Neuronal stem cell (in vitro differentiated cells): ENCODE measurements around the gene GTF2IRD2.
"Not testable (repeated sequence)": the region's sequence is repeated elsewhere in the genome, so short reads cannot be mapped to it uniquely, and the experiment has no call there.

ENCODE experiments used
- DNase-seq: peaks from one replicate; pipeline ENCODE4 v3.0.0-alpha.2; 2013; ENCODE audit warnings: low spot score
- H2AFZ ChIP-seq: one replicate; pipeline ENCODE4 v1.6.1; 2013; ENCODE audit warnings: mild to moderate bottlenecking, low read length, inconsistent platforms
- H2AK5ac ChIP-seq: 2 replicates; pipeline ENCODE4 v1.6.1; 2013; ENCODE audit warnings: low read depth, mild to moderate bottlenecking, inconsistent platforms, low read length, moderate library complexity, mixed read lengths
- H2BK120ac ChIP-seq: 2 replicates; pipeline ENCODE4 v1.6.1; 2013; ENCODE audit warnings: low read depth, mild to moderate bottlenecking, inconsistent platforms, low read length, moderate library complexity, mixed read lengths
- H2BK12ac ChIP-seq: one replicate; pipeline ENCODE4 v1.6.1; 2013; ENCODE audit warnings: low read length, inconsistent platforms
- H2BK15ac ChIP-seq: 2 replicates; pipeline ENCODE4 v1.6.1; 2013; ENCODE audit warnings: mild to moderate bottlenecking, low read length, inconsistent platforms, mixed read lengths
- H2BK5ac ChIP-seq: one replicate; pipeline ENCODE4 v1.6.1; 2013; ENCODE audit warnings: inconsistent platforms, mild to moderate bottlenecking, low read length, moderate library complexity
- H3K14ac ChIP-seq: one replicate; pipeline ENCODE4 v1.6.1; 2013; ENCODE audit warnings: low read length, inconsistent platforms
- H3K18ac ChIP-seq: 2 replicates; pipeline ENCODE4 v1.6.1; 2013; ENCODE audit warnings: low read length, inconsistent platforms
- H3K23ac ChIP-seq: 2 replicates; pipeline ENCODE4 v1.6.1; 2013; ENCODE audit warnings: low read depth, mild to moderate bottlenecking, mixed read lengths, low read length, inconsistent platforms; ENCODE audit not compliant: poor library complexity
- H3K27ac ChIP-seq: replicated peaks from 3 replicates; pipeline ENCODE4 v1.5.1; 2013; ENCODE audit warnings: low read length, inconsistent platforms
- H3K27me3 ChIP-seq, 3 experiments: 2 replicates each; pipeline ENCODE4 v1.6.1; 2013; ENCODE audit warnings: low read length in 3 of 3, mild to moderate bottlenecking in 2 of 3, inconsistent platforms in 1 of 3, low read depth in 1 of 3, mixed read lengths in 1 of 3, moderate library complexity in 1 of 3; ENCODE audit not compliant: control insufficient read depth in 3 of 3, insufficient read depth in 3 of 3
- H3K36me3 ChIP-seq, 2 donors: replicated peaks in 1 of 2; 2 replicates each; pipeline ENCODE4 v1.6.1; 2013; ENCODE audit warnings: low read length in 2 of 2; ENCODE audit not compliant: control insufficient read depth in 2 of 2, insufficient read depth in 2 of 2
- H3K4ac ChIP-seq: 2 replicates; pipeline ENCODE4 v1.6.1; 2013; ENCODE audit warnings: inconsistent platforms, mild to moderate bottlenecking, low read length, moderate library complexity
- H3K4me1 ChIP-seq, 2 donors: 1 replicate in 1 of 2; 2 replicates in 1 of 2; pipeline ENCODE4 v1.6.1; 2013; ENCODE audit warnings: low read length in 2 of 2, low read depth in 1 of 2; ENCODE audit not compliant: control insufficient read depth in 2 of 2, insufficient read depth in 1 of 2
- H3K4me2 ChIP-seq: one replicate; pipeline ENCODE4 v1.6.1; 2013; ENCODE audit warnings: mild to moderate bottlenecking, low read length, inconsistent platforms; ENCODE audit not compliant: insufficient read depth, poor library complexity, severe bottlenecking
- H3K4me3 ChIP-seq, 2 donors: 2 replicates each; pipeline ENCODE4 v1.5.1; 2013; ENCODE audit warnings: low read length in 2 of 2, mild to moderate bottlenecking in 2 of 2, inconsistent platforms in 1 of 2, moderate library complexity in 1 of 2
- H3K79me1 ChIP-seq: one replicate; pipeline ENCODE4 v1.6.1; 2013; ENCODE audit warnings: low read depth, mild to moderate bottlenecking, inconsistent platforms, low read length, moderate library complexity
- H3K9ac ChIP-seq: one replicate; pipeline ENCODE4 v1.6.1; 2013; ENCODE audit warnings: mild to moderate bottlenecking, low read depth, low read length, inconsistent platforms; ENCODE audit not compliant: poor library complexity
- H3K9me3 ChIP-seq, 2 donors: replicated peaks in 1 of 2; 2 replicates each; pipeline versions ENCODE3 to v1.6.1; 2013; ENCODE audit warnings: low read length in 2 of 2, mild to moderate bottlenecking in 2 of 2, inconsistent platforms in 1 of 2, low read depth in 1 of 2, mixed read lengths in 1 of 2, moderate library complexity in 1 of 2; ENCODE audit not compliant: control insufficient read depth in 2 of 2, insufficient read depth in 1 of 2
- H4K8ac ChIP-seq: one replicate; pipeline ENCODE4 v1.6.1; 2013; ENCODE audit warnings: low read depth, mild to moderate bottlenecking, inconsistent platforms, low read length, moderate library complexity
- H4K91ac ChIP-seq: one replicate; pipeline ENCODE4 v1.6.1; 2013; ENCODE audit warnings: low read length, low read depth, mild to moderate bottlenecking, inconsistent platforms; ENCODE audit not compliant: poor library complexity
- WGBS, 2 donors: extraction: QIAGEN DNeasy Blood & Tissue Kit; methylation state at CpG; one replicate each; pipeline ENCODE4 v1.1.7; 2013; ENCODE audit warnings: missing lambda C conversion rate in 2 of 2, mixed read lengths in 1 of 2; ENCODE audit not compliant: insufficient read length in 2 of 2, insufficient replicate concordance in 1 of 2; ENCODE audit errors: extremely low coverage in 2 of 2; 5-methylcytosine and 5-hydroxymethylcytosine counted together

Gene GTF2IRD2

GRCh38 chr7:74798644-74799043 lies 52.8 kb downstream of the GTF2IRD2 start:
- H3K27me3 ChIP-seq, H2BK120ac ChIP-seq, H3K4me3 ChIP-seq, DNase-seq, H3K9me3 ChIP-seq, H3K18ac ChIP-seq, H2AFZ ChIP-seq, H2BK5ac ChIP-seq, H3K23ac ChIP-seq, H3K4ac ChIP-seq, H2BK15ac ChIP-seq, H4K91ac ChIP-seq, H3K79me1 ChIP-seq, H3K9ac ChIP-seq, H3K27ac ChIP-seq, H3K4me1 ChIP-seq, H3K14ac ChIP-seq, H2AK5ac ChIP-seq, H3K4me2 ChIP-seq, H2BK12ac ChIP-seq, H4K8ac ChIP-seq, H3K36me3 ChIP-seq: not testable (repeated sequence)
- WGBS, 2 donors, result no CpG with 5 or more reads among the region's 4 CpGs

- not testable (repeated sequence) for H2BK12ac ChIP-seq, DNase-seq, H3K9me3 ChIP-seq, H3K79me1 ChIP-seq, H2AK5ac ChIP-seq, H4K91ac ChIP-seq, H3K27ac ChIP-seq, H3K14ac ChIP-seq, H2BK15ac ChIP-seq, H3K9ac ChIP-seq, H2BK5ac ChIP-seq, H3K36me3 ChIP-seq, H3K18ac ChIP-seq, H3K4me3 ChIP-seq, H3K4me2 ChIP-seq, H3K23ac ChIP-seq, H3K4me1 ChIP-seq, H2BK120ac ChIP-seq, H3K4ac ChIP-seq, H2AFZ ChIP-seq, H3K27me3 ChIP-seq, H4K8ac ChIP-seq
- no CpG with 5 or more reads among the region's 27 CpGs for whole genome bisulfite sequencing, 2 donors
Measured at GRCh38 chr7:74797848-74798622, 53.4 kb downstream of the GTF2IRD2 start.

GRCh38 chr7:74789200-74789736 lies 62.1 kb downstream of the GTF2IRD2 start:
- not testable (repeated sequence) for H3K23ac ChIP-seq, H3K18ac ChIP-seq, H3K4ac ChIP-seq, H4K91ac ChIP-seq, H3K79me1 ChIP-seq, H2AK5ac ChIP-seq, H3K36me3 ChIP-seq, H3K4me1 ChIP-seq, H2BK120ac ChIP-seq, H3K14ac ChIP-seq, H2BK5ac ChIP-seq, H3K4me3 ChIP-seq, H3K27ac ChIP-seq, DNase-seq, H3K4me2 ChIP-seq, H2BK15ac ChIP-seq, H3K9ac ChIP-seq, H2AFZ ChIP-seq, H2BK12ac ChIP-seq, H3K27me3 ChIP-seq, H4K8ac ChIP-seq, H3K9me3 ChIP-seq
- WGBS, 2 donors, result no CpG with 5 or more reads among the region's 24 CpGs

GRCh38 chr7:74788369-74789150 lies 62.8 kb downstream of the GTF2IRD2 start:
- not testable (repeated sequence) for H2AK5ac ChIP-seq, H4K91ac ChIP-seq, H3K4me1 ChIP-seq, H2BK15ac ChIP-seq, H3K14ac ChIP-seq, H3K4ac ChIP-seq, H4K8ac ChIP-seq, H3K9me3 ChIP-seq, H3K36me3 ChIP-seq, H3K18ac ChIP-seq, H2AFZ ChIP-seq, H3K27ac ChIP-seq, H2BK12ac ChIP-seq, H2BK5ac ChIP-seq, H3K27me3 ChIP-seq, H3K4me2 ChIP-seq, H3K9ac ChIP-seq, H3K23ac ChIP-seq, H2BK120ac ChIP-seq, H3K79me1 ChIP-seq
- peak overlapping the region in 1 of 2 donors; percentile 28 for H3K4me3 ChIP-seq
- peak; percentile 84 for DNase-seq
- WGBS, 2 donors, result no CpG with 5 or more reads among the region's 82 CpGs
